Measurements from ENCODE around the gene ATP4B. TPM values are rescaled to one million over a fixed set of nuclear protein-coding genes. Genes with fewer than 3 reads are reported as not detected.

Gene ATP4B
- total and polyA plus RNA-seq, 2 experiments from 2014 or later: 16.2 to 30.8 TPM

- peaks cover 4% of the 10 kb centered on the region for H3K36me3 ChIP-seq (replicated peaks; ENCODE audit: insufficient read depth, low read depth)
- DNase-seq (ENCODE audit: low spot score): no peak
- no peaks in the 10 kb centered on the region for H3K27me3 ChIP-seq
- H3K4me2 ChIP-seq: no peak overlapping the region
- no peak overlapping the region for H3K4me3 ChIP-seq
- no peaks in the 10 kb centered on the region for H3K9me2 ChIP-seq (replicated peaks; ENCODE audit: insufficient read depth)
- no peaks in the 10 kb centered on the region for H3K79me2 ChIP-seq
- H3K27ac ChIP-seq: no peak overlapping the region
- no peak overlapping the region for H2AFZ ChIP-seq
- no peaks in the 10 kb centered on the region for H4K20me1 ChIP-seq (ENCODE audit: insufficient read depth, poor library complexity, severe bottlenecking)
- H3K4me1 ChIP-seq (ENCODE audit: insufficient read depth): no peaks in the 10 kb centered on the region
- TF ChIP-seq CTCF (IDR thresholded peaks at IDR 0.05; ENCODE audit: poor library complexity): no peak
- no peak for TF ChIP-seq EZH2phosphoT487 (IDR thresholded peaks at IDR 0.05; ENCODE audit: low read depth, severe bottlenecking, unreplicated experiment)
- no peak for TF ChIP-seq EZH2 (IDR thresholded peaks at IDR 0.05; ENCODE audit: borderline replicate concordance)
- WGBS (ENCODE audit: low lambda C conversion rate, missing lambda C conversion rate): 81% methylated on average over 7 of the region's 7 CpGs
- H3K9me3 ChIP-seq (ENCODE audit: low read depth): no peaks in the 10 kb centered on the region
Observed at GRCh38 chr13:113641426-113641825, 16.6 kb downstream of the ATP4B start.

DNA sequence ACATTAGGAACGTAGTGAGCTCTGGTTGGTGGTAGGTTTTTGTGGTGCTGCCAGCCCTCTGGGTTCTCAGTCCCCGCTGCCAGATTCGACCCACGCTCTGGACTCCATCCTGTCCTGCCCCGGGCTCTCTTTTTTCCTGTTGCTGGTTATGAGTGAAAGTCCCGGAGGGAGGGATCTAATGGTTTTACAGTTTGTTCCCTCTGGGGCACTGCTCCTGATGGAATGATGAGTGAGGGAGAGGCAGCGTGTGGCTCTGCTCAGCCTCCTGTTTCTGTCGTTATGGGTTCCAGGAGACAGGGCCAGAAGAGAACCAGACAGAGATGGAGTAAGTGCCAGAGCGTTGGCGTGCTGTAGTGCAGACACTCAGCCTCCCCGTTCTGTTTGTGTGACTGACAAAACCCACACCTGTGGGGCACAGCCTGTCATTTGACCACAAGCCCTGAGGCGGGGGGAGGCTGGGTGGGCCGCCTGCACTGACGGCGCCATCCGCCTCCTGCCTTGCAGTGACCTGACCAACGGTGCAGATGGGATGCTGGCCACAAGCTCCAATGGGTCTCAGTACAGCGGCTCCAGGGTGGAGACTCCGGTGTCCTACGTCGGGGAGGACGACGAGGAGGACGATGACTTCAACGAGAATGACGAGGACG, 18.3 kb downstream of the ATP4B start:
- peaks cover 4% of the 10 kb centered on the region for H3K36me3 ChIP-seq (replicated peaks; ENCODE audit: insufficient read depth, low read depth)
- no peaks in the 10 kb centered on the region for H3K27me3 ChIP-seq
- TF ChIP-seq CTCF (IDR thresholded peaks at IDR 0.05; ENCODE audit: poor library complexity) (no peak), EZH2 (IDR thresholded peaks at IDR 0.05; ENCODE audit: borderline replicate concordance) (no peak)
- no peak overlapping the region for H2AFZ ChIP-seq
- no peaks in the 10 kb centered on the region for H3K79me2 ChIP-seq
- 84% methylated on average over 27 of the region's 27 CpGs for WGBS (ENCODE audit: low lambda C conversion rate, missing lambda C conversion rate)
- H4K20me1 ChIP-seq (ENCODE audit: insufficient read depth, poor library complexity, severe bottlenecking): no peaks in the 10 kb centered on the region
- no peaks in the 10 kb centered on the region for H3K4me1 ChIP-seq (ENCODE audit: insufficient read depth)
- no peaks in the 10 kb centered on the region for H3K9me2 ChIP-seq (replicated peaks; ENCODE audit: insufficient read depth)
- no peak overlapping the region for H3K27ac ChIP-seq
- no peaks in the 10 kb centered on the region for H3K9me3 ChIP-seq (ENCODE audit: low read depth)
- no peak for DNase-seq (ENCODE audit: low spot score)
- H3K4me3 ChIP-seq: no peak overlapping the region
- no peak overlapping the region for H3K4me2 ChIP-seq

DNA sequence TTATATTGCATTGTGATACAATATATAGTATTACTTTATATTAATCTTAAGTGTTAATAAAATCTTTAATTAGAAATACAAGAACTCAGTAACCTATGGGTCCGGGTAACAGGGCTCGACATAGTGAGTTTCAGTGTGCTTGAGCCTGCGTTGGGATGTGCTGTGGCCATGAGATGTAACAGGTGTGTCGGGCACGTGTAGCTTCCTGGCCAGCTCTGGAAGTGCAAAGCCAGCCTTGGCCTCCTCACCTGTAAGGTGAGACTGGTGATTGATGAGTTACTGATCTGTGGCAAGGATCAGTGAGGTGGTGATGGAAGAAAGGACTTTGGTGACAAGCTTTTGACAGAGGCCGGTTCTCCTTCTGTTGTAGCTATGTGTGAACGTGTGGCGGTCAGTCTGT, 19.2 kb downstream of the ATP4B start:
- no peaks in the 10 kb centered on the region for H4K20me1 ChIP-seq (ENCODE audit: insufficient read depth, poor library complexity, severe bottlenecking)
- no peak overlapping the region for H3K27ac ChIP-seq
- TF ChIP-seq CTCF (IDR thresholded peaks at IDR 0.05; ENCODE audit: poor library complexity) (no peak), EZH2 (IDR thresholded peaks at IDR 0.05; ENCODE audit: borderline replicate concordance) (no peak), EZH2phosphoT487 (IDR thresholded peaks at IDR 0.05; ENCODE audit: low read depth, severe bottlenecking, unreplicated experiment) (no peak)
- peaks cover 4% of the 10 kb centered on the region for H3K36me3 ChIP-seq (replicated peaks; ENCODE audit: insufficient read depth, low read depth)
- H3K9me3 ChIP-seq (ENCODE audit: low read depth): no peaks in the 10 kb centered on the region
- no peak for DNase-seq (ENCODE audit: low spot score)
- no peak overlapping the region for H3K4me2 ChIP-seq
- H3K4me1 ChIP-seq (ENCODE audit: insufficient read depth): no peaks in the 10 kb centered on the region
- no peak overlapping the region for H3K4me3 ChIP-seq
- H3K9me2 ChIP-seq (replicated peaks; ENCODE audit: insufficient read depth): no peaks in the 10 kb centered on the region
- no peaks in the 10 kb centered on the region for H3K27me3 ChIP-seq
- H2AFZ ChIP-seq: no peak overlapping the region
- 88% methylated on average over 8 of the region's 8 CpGs for WGBS (ENCODE audit: low lambda C conversion rate, missing lambda C conversion rate)
- no peaks in the 10 kb centered on the region for H3K79me2 ChIP-seq
